DND-41 (cell line): ENCODE data around the gene NPR3.

Experiments
- ATAC-seq: fragments of 200-7000 bp; cut with Tn5 transposase; 3 replicates; pipeline ENCODE4 v1.9.1; 2021; ENCODE audit warnings: low read depth; ENCODE audit not compliant: insufficient read depth
- DNase-seq: peaks from one replicate; pipeline ENCODE4 v3.0.0-alpha.2; 2020
- H2AFZ ChIP-seq: 2 replicates; pipeline ENCODE4 v1.6.0; 2012; ENCODE audit warnings: low read depth, low read length
- H3K27ac ChIP-seq: 2 replicates; pipeline ENCODE4 v1.5.1; 2012; ENCODE audit warnings: low read length, inconsistent platforms
- H3K27me3 ChIP-seq: fragments of 200-600 bp; sonication (generic); 2 replicates; pipeline ENCODE4 v1.6.0; 2012; ENCODE audit warnings: low read length, mild to moderate bottlenecking, inconsistent platforms; ENCODE audit not compliant: insufficient read depth, poor library complexity
- H3K36me3 ChIP-seq: 2 replicates; pipeline ENCODE4 v1.5.1; 2012; ENCODE audit warnings: low read length, inconsistent platforms; ENCODE audit not compliant: insufficient read depth
- H3K4me1 ChIP-seq: 2 replicates; pipeline ENCODE4 v1.5.1; 2012; ENCODE audit warnings: mild to moderate bottlenecking, low read length; ENCODE audit not compliant: insufficient read depth
- H3K4me2 ChIP-seq: 2 replicates; pipeline ENCODE4 v1.6.0; 2012; ENCODE audit warnings: mild to moderate bottlenecking, moderate library complexity, low read length, inconsistent platforms; ENCODE audit not compliant: insufficient read depth
- H3K4me3 ChIP-seq, 2 experiments: fragments of 200-600 bp in 1 of 2; shearing (Covaris generic) in 1 of 2; 2 replicates each; pipeline ENCODE4 v1.5.1; 2012 to 2016; ENCODE audit warnings: inconsistent platforms in 2 of 2, low read length in 2 of 2, mild to moderate bottlenecking in 2 of 2, low read depth in 1 of 2, moderate library complexity in 1 of 2
- H3K79me2 ChIP-seq: 2 replicates; pipeline ENCODE4 v1.6.0; 2012; ENCODE audit warnings: low read length, inconsistent platforms; ENCODE audit not compliant: insufficient read depth
- H3K9ac ChIP-seq: 2 replicates; pipeline ENCODE4 v1.6.0; 2012; ENCODE audit warnings: low read depth, mild to moderate bottlenecking, inconsistent platforms, low read length, moderate library complexity
- H3K9me3 ChIP-seq: 2 replicates; pipeline ENCODE4 v1.5.1; 2012; ENCODE audit warnings: low read length, moderate library complexity, mild to moderate bottlenecking, inconsistent platforms; ENCODE audit not compliant: insufficient read depth, severe bottlenecking
- H4K20me1 ChIP-seq: 2 replicates; pipeline ENCODE4 v1.6.0; 2012; ENCODE audit warnings: low read length; ENCODE audit not compliant: insufficient read depth
- EZH2 ChIP-seq: IDR thresholded peaks from 3 replicates; pipeline ENCODE4 v1.6.1; 2012; ENCODE audit warnings: borderline replicate concordance, low read depth, mild to moderate bottlenecking, moderate library complexity, low read length, inconsistent platforms; ENCODE audit not compliant: severe bottlenecking
- TF ChIP-seq, protein P1 (sequence below): IDR thresholded peaks from 2 replicates; pipeline ENCODE4 v1.5.1; 2012; ENCODE audit warnings: borderline replicate concordance, low read length, moderate library complexity, mild to moderate bottlenecking; ENCODE audit not compliant: poor library complexity, severe bottlenecking; ENCODE audit errors: extremely low read depth

The NPR3 gene

DNA sequence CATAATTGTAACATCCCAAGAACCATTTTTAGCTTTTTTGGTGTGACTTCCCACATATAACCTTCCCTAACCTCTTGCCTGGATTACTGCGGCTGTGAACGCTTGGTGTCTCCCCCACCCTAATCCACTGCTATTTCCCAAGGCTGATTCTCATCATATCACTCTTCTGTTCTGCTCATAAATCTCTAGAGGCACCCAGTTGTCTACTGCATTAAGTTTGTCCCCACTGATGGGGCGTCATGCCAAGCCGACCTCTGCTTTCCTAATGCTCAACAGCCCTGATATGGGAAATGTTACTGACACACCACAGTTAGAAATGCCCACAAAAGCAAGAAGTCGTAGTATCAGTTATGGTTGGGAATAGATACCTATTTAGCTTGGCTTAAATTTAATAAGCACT, 24.4 kb downstream of the NPR3 start:
- Histone ChIP-seq H3K9me3 (no peaks in the 10 kb centered on the region), H3K36me3 (no peaks in the 10 kb centered on the region), H3K27ac (no peak overlapping the region), H2AFZ (no peak overlapping the region), H3K4me2 (no peak overlapping the region), H3K9ac (no peak overlapping the region), H4K20me1 (no peaks in the 10 kb centered on the region), H3K79me2 (no peaks in the 10 kb centered on the region), H3K4me3 (no peak overlapping the region), H3K4me1 (no peaks in the 10 kb centered on the region), H3K27me3 (no peaks in the 10 kb centered on the region)
- DNase-seq = no peak
- ATAC-seq = no peak
- no peak for TF ChIP-seq EZH2

DNA sequence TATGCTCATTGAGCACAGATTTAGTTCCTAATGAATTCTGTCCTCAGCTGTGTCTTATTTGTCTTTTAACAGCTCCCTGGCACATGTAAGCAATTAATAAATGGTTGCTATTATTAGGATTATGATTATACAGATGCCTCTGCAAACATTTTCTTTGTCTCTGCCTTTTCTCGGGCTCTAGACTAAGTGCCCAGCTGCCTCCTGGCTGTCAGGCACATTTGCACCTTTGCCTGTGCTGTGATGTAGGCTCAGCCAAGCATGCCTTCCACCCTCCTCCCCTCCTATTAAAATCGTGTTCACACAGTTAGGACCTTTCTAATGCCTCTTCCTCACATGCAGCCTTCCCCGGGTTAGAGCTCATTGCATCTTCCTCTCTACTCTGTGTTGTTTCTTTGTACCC, 25.7 kb downstream of the NPR3 start:
- Histone ChIP-seq H2AFZ (no peak overlapping the region), H3K79me2 (no peaks in the 10 kb centered on the region), H3K9me3 (no peaks in the 10 kb centered on the region), H3K27me3 (no peaks in the 10 kb centered on the region), H3K27ac (no peak overlapping the region), H3K36me3 (no peaks in the 10 kb centered on the region), H3K9ac (no peak overlapping the region), H3K4me1 (no peaks in the 10 kb centered on the region), H3K4me2 (no peak overlapping the region), H4K20me1 (no peaks in the 10 kb centered on the region), H3K4me3 (no peak overlapping the region)
- ATAC-seq (no peak), DNase-seq (no peak)
- no peak for TF ChIP-seq EZH2
- TF ChIP-seq, protein P1, sequence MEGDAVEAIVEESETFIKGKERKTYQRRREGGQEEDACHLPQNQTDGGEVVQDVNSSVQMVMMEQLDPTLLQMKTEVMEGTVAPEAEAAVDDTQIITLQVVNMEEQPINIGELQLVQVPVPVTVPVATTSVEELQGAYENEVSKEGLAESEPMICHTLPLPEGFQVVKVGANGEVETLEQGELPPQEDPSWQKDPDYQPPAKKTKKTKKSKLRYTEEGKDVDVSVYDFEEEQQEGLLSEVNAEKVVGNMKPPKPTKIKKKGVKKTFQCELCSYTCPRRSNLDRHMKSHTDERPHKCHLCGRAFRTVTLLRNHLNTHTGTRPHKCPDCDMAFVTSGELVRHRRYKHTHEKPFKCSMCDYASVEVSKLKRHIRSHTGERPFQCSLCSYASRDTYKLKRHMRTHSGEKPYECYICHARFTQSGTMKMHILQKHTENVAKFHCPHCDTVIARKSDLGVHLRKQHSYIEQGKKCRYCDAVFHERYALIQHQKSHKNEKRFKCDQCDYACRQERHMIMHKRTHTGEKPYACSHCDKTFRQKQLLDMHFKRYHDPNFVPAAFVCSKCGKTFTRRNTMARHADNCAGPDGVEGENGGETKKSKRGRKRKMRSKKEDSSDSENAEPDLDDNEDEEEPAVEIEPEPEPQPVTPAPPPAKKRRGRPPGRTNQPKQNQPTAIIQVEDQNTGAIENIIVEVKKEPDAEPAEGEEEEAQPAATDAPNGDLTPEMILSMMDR = no peak

DNA sequence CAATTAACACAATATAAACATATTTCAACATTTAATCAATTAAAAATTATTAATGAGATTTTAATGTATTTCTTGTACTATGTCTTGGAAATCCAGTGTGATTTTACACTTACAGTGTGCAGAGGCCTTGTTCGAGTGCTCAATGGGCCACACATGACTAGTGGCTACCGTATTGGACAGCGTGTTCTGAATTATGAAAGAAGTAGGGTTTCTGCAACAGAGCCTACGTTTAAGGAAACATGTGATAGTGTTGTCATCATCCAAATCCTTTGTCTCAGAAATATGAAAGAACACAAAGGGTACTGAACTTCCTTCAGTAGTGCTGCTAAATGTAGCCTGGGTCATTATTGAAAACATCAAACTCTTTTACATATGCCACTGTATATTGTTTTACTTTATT, 29.5 kb downstream of the NPR3 start:
- no peak overlapping the region for H3K27ac ChIP-seq
- ATAC-seq (no peak), DNase-seq (no peak)
- no peaks in the 10 kb centered on the region for H3K79me2 ChIP-seq
- H3K9ac ChIP-seq = no peak overlapping the region
- H3K27me3 ChIP-seq = no peaks in the 10 kb centered on the region
- no peaks in the 10 kb centered on the region for H4K20me1 ChIP-seq
- H3K9me3 ChIP-seq = no peaks in the 10 kb centered on the region
- no peak overlapping the region for H3K4me3 ChIP-seq
- H3K4me1 ChIP-seq = no peaks in the 10 kb centered on the region
- no peak for TF ChIP-seq EZH2
- TF ChIP-seq, protein P1 = no peak
- H3K4me2 ChIP-seq = no peak overlapping the region
- H3K36me3 ChIP-seq = no peaks in the 10 kb centered on the region
- H2AFZ ChIP-seq = no peak overlapping the region

DNA sequence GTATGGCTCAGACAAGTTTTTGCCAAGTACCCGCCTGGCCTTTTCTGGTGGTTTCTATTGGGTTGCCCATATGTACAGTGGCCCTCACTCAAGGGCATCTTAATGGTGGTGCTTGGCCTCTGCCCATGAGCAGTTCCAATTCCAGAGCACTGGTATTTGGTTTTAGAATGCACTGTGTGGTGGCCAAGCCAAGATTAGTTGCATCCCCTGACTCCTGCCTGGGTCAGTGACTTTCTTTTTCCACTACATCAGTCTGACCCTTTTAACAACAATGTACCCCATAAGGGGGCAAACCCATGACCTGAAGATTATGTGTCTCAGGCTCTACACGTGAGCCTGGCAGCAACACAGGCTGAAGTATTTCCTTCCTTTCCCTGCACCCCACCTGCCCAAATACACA, 34.2 kb downstream of the NPR3 start:
- Histone ChIP-seq H3K9me3 (no peaks in the 10 kb centered on the region), H3K27ac (no peak overlapping the region), H3K27me3 (no peaks in the 10 kb centered on the region), H2AFZ (no peak overlapping the region), H3K4me2 (no peak overlapping the region), H3K9ac (no peak overlapping the region), H4K20me1 (no peaks in the 10 kb centered on the region), H3K4me1 (no peaks in the 10 kb centered on the region), H3K4me3 (no peak overlapping the region), H3K79me2 (no peaks in the 10 kb centered on the region), H3K36me3 (no peaks in the 10 kb centered on the region)
- no peak for DNase-seq
- no peak for ATAC-seq
- TF ChIP-seq, protein P1 = no peak
- no peak for TF ChIP-seq EZH2
